HUES6 (cell line): Measurements from ENCODE around the gene NMNAT2.
A peak's percentile ranks its signal among the peaks of the same experiment; 100 is the strongest.

ENCODE experiments used
- H3K27ac ChIP-seq: 2 replicates; pipeline ENCODE4 v1.7.0; 2013; ENCODE audit warnings: low read depth, mild to moderate bottlenecking, low read length, inconsistent platforms
- H3K27me3 ChIP-seq: 2 replicates; pipeline ENCODE4 v1.6.1; 2013; ENCODE audit warnings: low read length; ENCODE audit not compliant: control insufficient read depth, insufficient read depth
- H3K36me3 ChIP-seq: 2 replicates; pipeline ENCODE4 v1.6.1; 2013; ENCODE audit warnings: low read length; ENCODE audit not compliant: control insufficient read depth, insufficient read depth
- H3K4me1 ChIP-seq: 2 replicates; pipeline ENCODE4 v1.6.1; 2013; ENCODE audit warnings: low read length; ENCODE audit not compliant: control insufficient read depth, insufficient read depth
- H3K4me3 ChIP-seq: 2 replicates; pipeline ENCODE4 v1.5.1; 2013; ENCODE audit warnings: low read depth, low read length
- H3K9ac ChIP-seq: one replicate; pipeline ENCODE4 v1.6.1; 2013; ENCODE audit warnings: mild to moderate bottlenecking, low read length
- H3K9me3 ChIP-seq: 2 replicates; pipeline ENCODE4 v1.6.1; 2013; ENCODE audit warnings: low read depth, low read length; ENCODE audit not compliant: control insufficient read depth, insufficient read depth

Gene NMNAT2

GRCh38 chr1:183417772-183418491, at the start of gene NMNAT2:
Gene NMNAT2, minus strand, starts transcription at chr1:183418380. Its CDS starts 113 bp downstream, at chr1:183418267.
- Histone ChIP-seq H3K4me1 (peaks cover 6% of the 10 kb centered on the region; the same call in 1 of the 2 replicates), H3K27me3 (peaks cover 54% of the 10 kb centered on the region), H3K36me3 (no peaks in the 10 kb centered on the region), H3K27ac (no peak within 1 kb of the TSS), H3K9me3 (no peaks in the 10 kb centered on the region), H3K4me3 (peak within 1 kb of the TSS; percentile 71), H3K9ac (peak within 1 kb of the TSS; percentile 2)

- no peak overlapping the region for H3K9ac ChIP-seq
- no peaks in the 10 kb centered on the region for H3K36me3 ChIP-seq
- H3K9me3 ChIP-seq = no peaks in the 10 kb centered on the region
- H3K27ac ChIP-seq = no peak overlapping the region
- H3K4me3 ChIP-seq = no peak overlapping the region
- H3K4me1 ChIP-seq = peaks cover 14% of the 10 kb centered on the region
- H3K27me3 ChIP-seq = no peaks in the 10 kb centered on the region
Measured at GRCh38 chr1:183467687-183468086, 49.5 kb upstream of the NMNAT2 start.

- Histone ChIP-seq H3K27ac (no peak overlapping the region), H3K9ac (no peak overlapping the region), H3K9me3 (no peaks in the 10 kb centered on the region), H3K4me1 (peaks cover 18% of the 10 kb centered on the region), H3K36me3 (no peaks in the 10 kb centered on the region), H3K4me3 (no peak overlapping the region), H3K27me3 (no peaks in the 10 kb centered on the region)
Measured at GRCh38 chr1:183466781-183467180, 48.6 kb upstream of the NMNAT2 start.

- H3K9ac ChIP-seq = no peak overlapping the region
- H3K4me3 ChIP-seq = no peak overlapping the region
- no peak overlapping the region for H3K27ac ChIP-seq
- no peaks in the 10 kb centered on the region for H3K27me3 ChIP-seq
- H3K36me3 ChIP-seq = no peaks in the 10 kb centered on the region
- H3K9me3 ChIP-seq = no peaks in the 10 kb centered on the region
- H3K4me1 ChIP-seq = peaks cover 23% of the 10 kb centered on the region
Measured at GRCh38 chr1:183463566-183463965, 45.4 kb upstream of the NMNAT2 start.

- no peaks in the 10 kb centered on the region for H3K27me3 ChIP-seq
- H3K9ac ChIP-seq = no peak overlapping the region
- peaks cover 17% of the 10 kb centered on the region for H3K4me1 ChIP-seq
- peak overlapping the region; percentile 58; the same call in 1 of the 2 replicates for H3K27ac ChIP-seq
- H3K9me3 ChIP-seq = no peaks in the 10 kb centered on the region
- H3K4me3 ChIP-seq = peak overlapping the region; percentile 18; the same call in 1 of the 2 replicates
- H3K36me3 ChIP-seq = no peaks in the 10 kb centered on the region
Measured at GRCh38 chr1:183461350-183461749, 43.2 kb upstream of the NMNAT2 start.

GRCh38 chr1:183460596-183460995, 42.4 kb upstream of the NMNAT2 start:
- no peak overlapping the region for H3K9ac ChIP-seq
- peaks cover 17% of the 10 kb centered on the region for H3K4me1 ChIP-seq
- H3K9me3 ChIP-seq = no peaks in the 10 kb centered on the region
- H3K27ac ChIP-seq = peak overlapping the region; percentile 58; the same call in 1 of the 2 replicates
- H3K4me3 ChIP-seq = no peak overlapping the region
- H3K36me3 ChIP-seq = no peaks in the 10 kb centered on the region
- no peaks in the 10 kb centered on the region for H3K27me3 ChIP-seq

GRCh38 chr1:183457449-183457848, 39.3 kb upstream of the NMNAT2 start:
- Histone ChIP-seq H3K27ac (no peak overlapping the region), H3K4me1 (peaks cover 17% of the 10 kb centered on the region), H3K36me3 (no peaks in the 10 kb centered on the region), H3K9me3 (no peaks in the 10 kb centered on the region), H3K27me3 (no peaks in the 10 kb centered on the region), H3K4me3 (no peak overlapping the region), H3K9ac (no peak overlapping the region)

- H3K36me3 ChIP-seq = no peaks in the 10 kb centered on the region
- H3K27ac ChIP-seq = no peak overlapping the region
- H3K27me3 ChIP-seq = no peaks in the 10 kb centered on the region
- H3K9me3 ChIP-seq = no peaks in the 10 kb centered on the region
- no peak overlapping the region for H3K9ac ChIP-seq
- H3K4me3 ChIP-seq = no peak overlapping the region
- H3K4me1 ChIP-seq = peaks cover 13% of the 10 kb centered on the region
Measured at GRCh38 chr1:183456826-183457225, 38.6 kb upstream of the NMNAT2 start.

- Histone ChIP-seq H3K9ac (no peak overlapping the region), H3K36me3 (no peaks in the 10 kb centered on the region), H3K27ac (no peak overlapping the region), H3K9me3 (no peaks in the 10 kb centered on the region), H3K4me3 (no peak overlapping the region), H3K27me3 (no peaks in the 10 kb centered on the region), H3K4me1 (no peaks in the 10 kb centered on the region)
Measured at GRCh38 chr1:183454377-183454776, 36.2 kb upstream of the NMNAT2 start.

- H3K36me3 ChIP-seq = no peaks in the 10 kb centered on the region
- H3K9me3 ChIP-seq = no peaks in the 10 kb centered on the region
- no peaks in the 10 kb centered on the region for H3K4me1 ChIP-seq
- no peaks in the 10 kb centered on the region for H3K27me3 ChIP-seq
- no peak overlapping the region for H3K4me3 ChIP-seq
- H3K9ac ChIP-seq = no peak overlapping the region
- H3K27ac ChIP-seq = no peak overlapping the region
Measured at GRCh38 chr1:183450093-183450492, 31.9 kb upstream of the NMNAT2 start.

GRCh38 chr1:183449223-183449770, 31.1 kb upstream of the NMNAT2 start:
- Histone ChIP-seq H3K27ac (no peak overlapping the region), H3K27me3 (no peaks in the 10 kb centered on the region), H3K9me3 (no peaks in the 10 kb centered on the region), H3K4me3 (no peak overlapping the region), H3K4me1 (no peaks in the 10 kb centered on the region), H3K9ac (no peak overlapping the region), H3K36me3 (no peaks in the 10 kb centered on the region)
